Keratinocyte (primary cell): ENCODE results near the gene NAB1. TPM values are rescaled to one million over a fixed set of nuclear protein-coding genes. Genes with fewer than 3 reads are reported as not detected.

Experiments used
- DNase-seq: peaks from one replicate; pipeline ENCODE4 v3.0.0-alpha.2; 2011; ENCODE audit warnings: low read depth, missing footprints, low spot score
- FAIRE-seq: peaks from 2 replicates; lab custom pipeline; 2011; peaks lifted over from hg19 to GRCh38; lab: Jason Lieb, UNC
- H2AFZ ChIP-seq: 2 replicates; pipeline ENCODE4 v1.6.0; 2012; ENCODE audit warnings: low read length, control low read depth, inconsistent platforms; ENCODE audit not compliant: control insufficient read depth
- H3K27ac ChIP-seq: 2 replicates; pipeline ENCODE4 v1.5.1; 2011; ENCODE audit warnings: low read length; ENCODE audit not compliant: control insufficient read depth, insufficient read depth
- H3K27me3 ChIP-seq: 3 replicates; pipeline ENCODE4 v1.6.0; 2011; ENCODE audit warnings: low read length; ENCODE audit not compliant: control insufficient read depth, insufficient read depth; ENCODE audit errors: extremely low read depth
- H3K36me3 ChIP-seq, 2 experiments: 2 replicates in 1 of 2; 3 replicates in 1 of 2; pipeline ENCODE4 v1.5.1; 2011; ENCODE audit warnings: low read length in 2 of 2, mild to moderate bottlenecking in 1 of 2; ENCODE audit not compliant: control insufficient read depth in 2 of 2, insufficient read depth in 2 of 2; ENCODE audit errors: extremely low read depth in 1 of 2
- H3K4me1 ChIP-seq: 3 replicates; pipeline ENCODE4 v1.5.1; 2011; ENCODE audit warnings: low read length; ENCODE audit not compliant: control insufficient read depth, insufficient read depth; ENCODE audit errors: extremely low read depth
- H3K4me2 ChIP-seq: 3 replicates; pipeline ENCODE4 v1.6.0; 2011; ENCODE audit warnings: low read depth, low read length; ENCODE audit not compliant: control insufficient read depth, insufficient read depth; ENCODE audit errors: extremely low read depth
- H3K4me3 ChIP-seq, 3 experiments: fragments of 200-600 bp in 1 of 3; sonication (generic) in 1 of 3; 2 replicates in 2 of 3; 3 replicates in 1 of 3; pipeline ENCODE4 v1.5.1; 2011 to 2016; ENCODE audit warnings: low read length in 3 of 3, mild to moderate bottlenecking in 3 of 3, control low read depth in 2 of 3, inconsistent platforms in 1 of 3, low read depth in 1 of 3, mixed read lengths in 1 of 3, mixed run types in 1 of 3, moderate library complexity in 1 of 3; ENCODE audit not compliant: control insufficient read depth in 2 of 3, insufficient read depth in 2 of 3; ENCODE audit errors: extremely low read depth in 1 of 3
- H3K79me2 ChIP-seq: 2 replicates; pipeline ENCODE4 v1.6.0; 2012; ENCODE audit warnings: low read length; ENCODE audit not compliant: control insufficient read depth, insufficient read depth
- H3K9ac ChIP-seq: 3 replicates; pipeline ENCODE4 v1.6.0; 2011; ENCODE audit warnings: low read length; ENCODE audit not compliant: control insufficient read depth, insufficient read depth; ENCODE audit errors: extremely low read depth
- H3K9me1 ChIP-seq: 3 replicates; pipeline ENCODE4 v1.6.0; 2011; ENCODE audit warnings: low read length; ENCODE audit not compliant: control insufficient read depth, insufficient read depth; ENCODE audit errors: extremely low read depth
- H3K9me3 ChIP-seq: 2 replicates; pipeline ENCODE4 v1.5.1; 2012; ENCODE audit warnings: low read depth, low read length; ENCODE audit not compliant: control insufficient read depth
- H4K20me1 ChIP-seq: 3 replicates; pipeline ENCODE4 v1.6.0; 2011; ENCODE audit warnings: low read length; ENCODE audit not compliant: control insufficient read depth, insufficient read depth; ENCODE audit errors: extremely low read depth
- EZH2 ChIP-seq: IDR thresholded peaks from one replicate; pipeline ENCODE4 v1.6.1; 2012; ENCODE audit warnings: inconsistent platforms, mild to moderate bottlenecking, low read length, moderate library complexity
- dilution Hi-C: fragments of 300-500 bp; cut with MboI; formaldehyde crosslinking; loops from one replicate; pipeline ENCODE4 v1.7.0; 2020; ENCODE audit warnings: low sequenced_read_pairs; ENCODE audit not compliant: extremely low pct_ligation_motif_present
- polyA plus RNA-seq, 5 experiments: library from polyadenylated mRNA; depleted of rRNA in 3 of 5; stranded (reverse) in 3 of 5; stranded (forward) in 1 of 5; unstranded in 1 of 5; fragments of >200 nt; gene quantifications; 1 replicate in 1 of 5; 2 replicates in 3 of 5; 3 replicates in 1 of 5; pipeline versions ENCODE4 v1.2.1 to v1.2.3, GENCODE V29; 2011 to 2012; ENCODE audit warnings: missing spikeins in 2 of 5, low read depth in 1 of 5, low replicate concordance in 1 of 5
- TF ChIP-seq, protein P1 (sequence below), 3 experiments: IDR thresholded peaks in 1 of 3; conservative IDR thresholded peaks in 1 of 3; optimal IDR thresholded peaks in 1 of 3; 2 replicates in 2 of 3; 3 replicates in 1 of 3; pipeline versions ENCODE3 to v1.5.1; 2011; ENCODE audit warnings: low read length in 3 of 3, mild to moderate bottlenecking in 3 of 3, moderate library complexity in 2 of 3, control low read depth in 1 of 3, inconsistent platforms in 1 of 3; ENCODE audit not compliant: insufficient read depth in 2 of 3; ENCODE audit errors: extremely low read depth in 1 of 3

Gene NAB1
- polyA plus RNA-seq, 1 donor (not counting 4 experiments of a cell fraction or from before 2014, with no cell fraction given) = 24.3 TPM

DNA sequence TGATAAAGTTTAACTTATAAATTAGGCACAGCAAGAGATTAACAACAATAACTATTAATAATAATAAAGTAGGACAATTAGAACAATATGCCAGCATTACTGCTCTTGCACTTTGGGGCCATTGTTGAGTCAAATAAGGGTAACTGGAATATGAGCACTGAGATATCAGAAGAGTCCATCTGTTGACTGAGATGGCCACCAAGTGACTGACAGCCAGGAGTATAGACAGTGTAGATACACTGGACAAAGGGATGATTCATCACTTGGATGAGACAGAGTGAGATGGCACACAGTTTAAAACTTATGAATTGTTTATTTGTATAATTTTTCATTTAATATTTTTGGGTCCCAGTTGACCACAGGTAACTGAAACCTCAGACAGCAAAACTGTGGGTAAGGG is 20.0 kb downstream of the NAB1 start:
- no peak for TF ChIP-seq EZH2
- TF ChIP-seq, protein P1, sequence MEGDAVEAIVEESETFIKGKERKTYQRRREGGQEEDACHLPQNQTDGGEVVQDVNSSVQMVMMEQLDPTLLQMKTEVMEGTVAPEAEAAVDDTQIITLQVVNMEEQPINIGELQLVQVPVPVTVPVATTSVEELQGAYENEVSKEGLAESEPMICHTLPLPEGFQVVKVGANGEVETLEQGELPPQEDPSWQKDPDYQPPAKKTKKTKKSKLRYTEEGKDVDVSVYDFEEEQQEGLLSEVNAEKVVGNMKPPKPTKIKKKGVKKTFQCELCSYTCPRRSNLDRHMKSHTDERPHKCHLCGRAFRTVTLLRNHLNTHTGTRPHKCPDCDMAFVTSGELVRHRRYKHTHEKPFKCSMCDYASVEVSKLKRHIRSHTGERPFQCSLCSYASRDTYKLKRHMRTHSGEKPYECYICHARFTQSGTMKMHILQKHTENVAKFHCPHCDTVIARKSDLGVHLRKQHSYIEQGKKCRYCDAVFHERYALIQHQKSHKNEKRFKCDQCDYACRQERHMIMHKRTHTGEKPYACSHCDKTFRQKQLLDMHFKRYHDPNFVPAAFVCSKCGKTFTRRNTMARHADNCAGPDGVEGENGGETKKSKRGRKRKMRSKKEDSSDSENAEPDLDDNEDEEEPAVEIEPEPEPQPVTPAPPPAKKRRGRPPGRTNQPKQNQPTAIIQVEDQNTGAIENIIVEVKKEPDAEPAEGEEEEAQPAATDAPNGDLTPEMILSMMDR (optimal IDR thresholded peaks at IDR 0.05 in 1 of 3, IDR thresholded peaks at IDR 0.05 in 1 of 3, conservative IDR thresholded peaks at IDR 0.05 in 1 of 3; ENCODE audit: extremely low read depth in 1 of 3, insufficient read depth in 2 of 3, low read length in 3 of 3) = peak in 1 of 3 experiments; percentile 12
- dilution Hi-C loops = no loop called here
- H3K9me1 ChIP-seq = no peaks in the 10 kb centered on the region
- no peak overlapping the region for H2AFZ ChIP-seq
- DNase-seq (no peak), FAIRE-seq (no peak)
- H3K4me3 ChIP-seq = no peak overlapping the region
- no peaks in the 10 kb centered on the region for H3K9me3 ChIP-seq
- H3K27me3 ChIP-seq = no peaks in the 10 kb centered on the region
- H3K36me3 ChIP-seq = peaks cover 0 to 4% of the 10 kb centered on the region in 2 experiments
- H4K20me1 ChIP-seq = no peaks in the 10 kb centered on the region
- peaks cover 23% of the 10 kb centered on the region for H3K79me2 ChIP-seq
- H3K4me1 ChIP-seq = peaks cover 15% of the 10 kb centered on the region
- H3K9ac ChIP-seq = no peak overlapping the region
- no peak overlapping the region for H3K4me2 ChIP-seq
- H3K27ac ChIP-seq = no peak overlapping the region

DNA sequence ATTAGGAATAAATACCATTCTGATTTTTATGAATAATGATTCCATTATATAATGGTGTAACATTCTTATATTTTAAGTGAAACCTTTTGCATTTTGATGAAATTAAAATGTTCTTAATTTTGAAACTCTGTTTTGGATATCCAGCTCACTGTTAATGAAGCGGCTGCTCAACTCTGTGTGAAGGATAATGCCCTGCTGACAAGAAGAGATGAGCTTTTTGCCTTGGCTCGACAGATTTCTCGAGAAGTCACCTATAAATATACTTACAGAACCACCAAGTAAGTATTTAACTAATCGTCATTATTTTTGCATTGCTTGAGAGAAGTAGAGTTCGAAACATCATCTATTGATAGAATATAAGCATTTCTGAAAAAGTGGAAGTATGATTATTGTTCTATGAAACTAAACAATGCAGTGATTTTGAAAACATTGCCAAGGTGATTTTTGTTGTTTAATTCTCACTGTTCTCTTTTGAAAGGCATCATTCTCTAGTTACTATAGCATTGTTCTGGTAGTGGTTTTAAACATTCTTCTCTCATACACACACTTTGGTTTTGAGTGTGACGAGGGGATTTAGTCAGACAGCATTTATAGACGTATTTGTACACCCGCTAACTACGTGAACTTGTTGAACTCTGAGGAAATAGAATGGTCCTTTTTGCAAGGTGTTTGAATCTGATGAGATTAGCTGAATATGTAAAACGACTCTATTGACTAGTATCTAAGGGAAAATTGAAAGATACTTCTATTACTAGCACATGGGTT is 21.5 kb downstream of the NAB1 start:
- FAIRE-seq = no peak
- no peak overlapping the region for H3K27ac ChIP-seq
- TF ChIP-seq, protein P1 (optimal IDR thresholded peaks at IDR 0.05 in 1 of 3, IDR thresholded peaks at IDR 0.05 in 1 of 3, conservative IDR thresholded peaks at IDR 0.05 in 1 of 3; ENCODE audit: extremely low read depth in 1 of 3, insufficient read depth in 2 of 3, low read length in 3 of 3) = no peak
- no peak for TF ChIP-seq EZH2
- no peak overlapping the region for H2AFZ ChIP-seq
- H3K27me3 ChIP-seq = no peaks in the 10 kb centered on the region
- H3K36me3 ChIP-seq = peaks cover 4% of the 10 kb centered on the region in 2 experiments
- peaks cover 12% of the 10 kb centered on the region for H3K4me1 ChIP-seq
- H3K79me2 ChIP-seq = peaks cover 19% of the 10 kb centered on the region
- no peaks in the 10 kb centered on the region for H4K20me1 ChIP-seq
- dilution Hi-C loops = no loop called here
- H3K4me3 ChIP-seq = no peak overlapping the region
- no peak overlapping the region for H3K9ac ChIP-seq
- no peaks in the 10 kb centered on the region for H3K9me3 ChIP-seq
- H3K4me2 ChIP-seq = no peak overlapping the region
- no peak for DNase-seq
- H3K9me1 ChIP-seq = no peaks in the 10 kb centered on the region
